GM12874 (cell line): ENCODE results near the gene GNL2.

Source experiments
- TF ChIP-seq, protein P1 (sequence below): IDR thresholded peaks from 2 replicates; pipeline ENCODE4 v1.5.1; 2011; ENCODE audit warnings: low read depth, mild to moderate bottlenecking, control low read depth, low read length, moderate library complexity; ENCODE audit not compliant: insufficient read depth

GNL2 gene

DNA sequence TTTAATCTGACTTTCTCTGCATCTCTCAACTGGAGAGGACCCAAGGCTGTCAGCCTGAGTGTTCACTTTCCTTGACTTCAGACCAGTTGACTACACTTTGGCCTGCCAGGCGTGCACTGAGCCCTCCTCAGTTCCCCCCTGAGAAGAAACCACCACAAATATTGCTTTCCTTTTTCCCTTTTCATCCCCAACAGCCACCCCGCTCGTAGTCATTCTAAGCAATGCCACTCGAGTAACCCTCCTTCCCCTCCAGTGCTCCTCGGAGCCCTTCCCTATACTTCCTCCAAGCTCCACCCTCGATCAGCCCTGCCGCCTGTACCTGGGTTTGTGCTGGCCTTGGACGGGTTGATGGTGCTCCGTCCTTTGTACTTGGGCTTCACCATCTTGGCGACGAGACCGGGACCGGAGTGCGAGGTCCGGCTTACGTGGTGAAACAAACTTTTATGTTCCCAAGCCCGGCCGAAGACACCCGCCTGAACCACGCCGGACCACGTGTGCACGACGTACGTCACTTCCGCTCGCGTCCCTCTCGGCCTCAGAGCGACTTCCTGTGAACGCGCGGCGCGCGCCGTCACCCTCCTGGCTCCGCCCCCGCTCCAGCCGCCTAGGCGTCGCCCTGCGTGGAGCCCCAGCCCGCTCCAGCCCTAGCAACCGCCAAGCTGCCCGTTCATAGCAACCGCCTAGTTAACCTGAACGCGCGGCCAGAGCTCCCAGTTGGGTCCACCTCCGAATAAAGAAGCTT is at the start of gene GNL2:
TSS of gene GNL2 (minus strand) at position 498 of the 742 bp plus-strand sequence. CDS start at position 383, 115 bp downstream.
- TF ChIP-seq, protein P1, sequence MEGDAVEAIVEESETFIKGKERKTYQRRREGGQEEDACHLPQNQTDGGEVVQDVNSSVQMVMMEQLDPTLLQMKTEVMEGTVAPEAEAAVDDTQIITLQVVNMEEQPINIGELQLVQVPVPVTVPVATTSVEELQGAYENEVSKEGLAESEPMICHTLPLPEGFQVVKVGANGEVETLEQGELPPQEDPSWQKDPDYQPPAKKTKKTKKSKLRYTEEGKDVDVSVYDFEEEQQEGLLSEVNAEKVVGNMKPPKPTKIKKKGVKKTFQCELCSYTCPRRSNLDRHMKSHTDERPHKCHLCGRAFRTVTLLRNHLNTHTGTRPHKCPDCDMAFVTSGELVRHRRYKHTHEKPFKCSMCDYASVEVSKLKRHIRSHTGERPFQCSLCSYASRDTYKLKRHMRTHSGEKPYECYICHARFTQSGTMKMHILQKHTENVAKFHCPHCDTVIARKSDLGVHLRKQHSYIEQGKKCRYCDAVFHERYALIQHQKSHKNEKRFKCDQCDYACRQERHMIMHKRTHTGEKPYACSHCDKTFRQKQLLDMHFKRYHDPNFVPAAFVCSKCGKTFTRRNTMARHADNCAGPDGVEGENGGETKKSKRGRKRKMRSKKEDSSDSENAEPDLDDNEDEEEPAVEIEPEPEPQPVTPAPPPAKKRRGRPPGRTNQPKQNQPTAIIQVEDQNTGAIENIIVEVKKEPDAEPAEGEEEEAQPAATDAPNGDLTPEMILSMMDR: no peak

DNA sequence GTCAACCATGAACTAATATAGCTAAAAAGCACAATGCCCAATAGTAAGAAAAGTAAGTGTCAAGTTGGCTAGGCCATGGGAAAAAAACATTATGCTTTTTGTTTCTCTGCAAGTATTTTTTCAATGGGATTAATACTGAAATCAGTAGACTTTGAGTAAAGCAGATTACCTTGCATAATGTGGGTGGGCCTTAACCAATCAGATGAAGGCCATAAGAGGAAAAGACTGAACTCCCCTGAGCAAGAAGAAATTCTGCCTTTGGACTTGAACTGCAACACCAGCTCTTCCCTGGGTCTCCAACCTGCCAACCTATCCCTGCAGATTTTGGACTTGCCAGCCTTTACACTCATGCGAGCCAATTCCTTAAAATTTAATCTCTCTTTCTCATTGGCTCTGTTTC is 45.3 kb upstream of the GNL2 start:
- TF ChIP-seq, protein P1: no peak

GRCh38 chr1:37636435-37636834 is 40.7 kb upstream of the GNL2 start:
- TF ChIP-seq, protein P1: no peak

GRCh38 chr1:37634992-37635902 is 39.5 kb upstream of the GNL2 start:
- TF ChIP-seq, protein P1: no peak

DNA sequence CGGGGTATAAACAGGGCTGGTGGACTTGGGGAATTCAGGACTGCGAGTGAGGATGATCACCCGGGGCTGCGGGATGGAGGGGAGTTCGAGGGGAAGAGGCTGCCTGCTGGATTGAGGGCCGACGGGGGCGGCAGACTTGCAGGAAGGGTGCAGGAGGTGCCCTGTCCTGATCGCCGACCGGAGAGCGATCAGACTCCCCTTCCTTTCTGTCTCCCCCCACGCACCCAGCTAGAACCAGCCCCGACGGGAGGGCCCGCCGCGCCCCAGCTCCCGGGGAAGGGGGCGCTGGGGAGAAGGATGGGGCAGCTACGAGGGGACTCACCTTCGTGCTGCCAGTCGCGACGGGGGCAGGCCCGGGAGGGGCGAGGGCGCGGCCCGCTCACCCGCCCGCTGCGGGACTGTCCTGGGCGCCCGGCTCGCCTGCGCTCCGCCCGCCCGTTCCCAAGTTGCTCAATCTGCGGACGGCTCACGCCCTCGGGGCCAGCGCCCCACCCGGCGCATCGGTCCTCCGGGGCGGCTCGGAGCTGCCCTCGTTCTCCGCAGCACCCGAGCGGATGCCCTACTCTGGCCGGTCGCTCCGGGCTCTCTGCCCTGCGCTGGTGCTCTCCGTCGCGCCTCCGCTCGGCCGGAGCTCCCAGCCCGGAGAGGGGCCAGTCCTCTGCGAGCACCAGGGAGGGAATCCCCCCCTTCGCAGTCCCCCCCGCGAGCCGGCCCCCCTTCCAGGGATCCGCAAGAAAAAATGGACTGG is 38.7 kb upstream of the GNL2 start, which contains the start of gene RSPO1:
TSS of gene RSPO1 (minus strand) at position 649 of the 748 bp plus-strand sequence. CDS start 5,231 bp downstream, outside the sequence.
- TF ChIP-seq, protein P1: no peak

GRCh38 chr1:37633938-37634243 is 38.2 kb upstream of the GNL2 start:
- TF ChIP-seq, protein P1: no peak
